Anterior cingulate cortex (tissue), 58 donors: ENCODE results near the gene SURF1.
"Not testable (repeated sequence)": the region's sequence is repeated elsewhere in the genome, so short reads cannot be mapped to it uniquely, and the experiment has no call there.

Source experiments
- DNase-seq, 58 donors: peaks; one replicate each; lab custom pipeline; 2025; lab: John Stamatoyannopoulos, UW

SURF1 gene

GRCh38 chr9:133385452-133385851 is 29.2 kb upstream of the SURF1 start:
- peak in 19 of 58 donors; percentile 7 to 65 (median 31) for DNase-seq

GRCh38 chr9:133384736-133385321 is 28.5 kb upstream of the SURF1 start:
- no peak for DNase-seq

GRCh38 chr9:133383438-133383837 is 27.2 kb upstream of the SURF1 start:
- DNase-seq = no peak

GRCh38 chr9:133382507-133383141 is 26.3 kb upstream of the SURF1 start:
- no peak for DNase-seq

GRCh38 chr9:133380734-133381133 is 24.4 kb upstream of the SURF1 start:
- peak in 12 of 58 donors; percentile 8 to 40 (median 26) for DNase-seq

- peak in 21 of 58 donors; percentile 9 to 65 (median 41) for DNase-seq
Observed at GRCh38 chr9:133379153-133380086, 23.1 kb upstream of the SURF1 start.

GRCh38 chr9:133378408-133378962 is 22.2 kb upstream of the SURF1 start:
- peak in 1 of 58 donors; percentile 39 for DNase-seq

GRCh38 chr9:133377721-133378216 is 21.5 kb upstream of the SURF1 start:
- DNase-seq = no peak

- DNase-seq = not testable (repeated sequence)
Observed at GRCh38 chr9:133377280-133377679, 21.0 kb upstream of the SURF1 start.

- peak; percentile 29 to 97 (median 92) for DNase-seq
Observed at GRCh38 chr9:133375724-133376654, 19.7 kb upstream of the SURF1 start, which contains the start of the genes STKLD1 and SURF4. Gene STKLD1, plus strand, starts transcription at chr9:133376366. Its CDS starts 108 bp downstream, at chr9:133376474. Gene SURF4, minus strand, starts transcription at chr9:133376060. Its CDS starts 91 bp downstream, at chr9:133375969.

- DNase-seq = no peak
Observed at GRCh38 chr9:133375116-133375723, 18.9 kb upstream of the SURF1 start.

GRCh38 chr9:133374612-133375115 is 18.4 kb upstream of the SURF1 start:
- DNase-seq = no peak

GRCh38 chr9:133372144-133372543 is 15.9 kb upstream of the SURF1 start:
- DNase-seq = no peak

GRCh38 chr9:133371261-133371711 is 15.0 kb upstream of the SURF1 start:
- DNase-seq = peak in 1 of 58 donors; percentile 53

GRCh38 chr9:133370685-133371084 is 14.4 kb upstream of the SURF1 start:
- DNase-seq = no peak

- no peak for DNase-seq
Observed at GRCh38 chr9:133369933-133370332, 13.6 kb upstream of the SURF1 start.

GRCh38 chr9:133369422-133369821 is 13.1 kb upstream of the SURF1 start:
- DNase-seq = no peak

- DNase-seq = no peak
Observed at GRCh38 chr9:133368249-133368881, 12.1 kb upstream of the SURF1 start.
